C4-2B (cell line): Measurements from ENCODE around the gene CACNA2D3.

Source experiments
- H3K27ac ChIP-seq: fragments of 450-650 bp; 2 replicates; pipeline ENCODE4 v1.5.1; 2017
- CTCF ChIP-seq: fragments of 450-650 bp; conservative IDR thresholded peaks from 2 replicates; pipeline ENCODE4 v1.5.1; 2017; ENCODE audit warnings: mild to moderate bottlenecking
- ZFX ChIP-seq: fragments of 450-650 bp; IDR thresholded peaks from 2 replicates; pipeline ENCODE4 v1.6.1; 2017

Gene CACNA2D3

GRCh38 chr3:54905920-54906319, 783.6 kb downstream of the CACNA2D3 start:
- TF ChIP-seq CTCF (no peak), ZFX (no peak)
- H3K27ac ChIP-seq, result no peak overlapping the region

DNA sequence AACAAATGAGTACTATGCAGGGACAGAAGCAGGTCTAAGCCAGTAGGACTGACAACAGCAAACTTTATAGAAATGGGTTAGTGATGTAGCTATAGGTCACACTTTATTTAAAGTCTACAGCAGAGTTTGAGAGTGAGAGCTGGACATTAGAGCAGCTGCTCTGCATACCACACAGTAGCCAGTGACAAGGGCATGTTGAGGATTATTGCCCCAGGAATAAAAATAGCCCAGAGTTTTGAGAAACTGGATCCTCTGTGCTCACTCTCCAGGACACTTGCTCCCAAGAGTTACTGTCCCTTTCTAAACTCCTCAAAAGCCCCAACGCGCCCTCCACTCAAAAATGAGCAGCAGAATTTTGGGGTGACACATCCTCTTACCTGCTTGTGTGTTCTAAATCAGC, 784.4 kb downstream of the CACNA2D3 start:
- no peak overlapping the region for H3K27ac ChIP-seq
- TF ChIP-seq ZFX (no peak), CTCF (no peak)

DNA sequence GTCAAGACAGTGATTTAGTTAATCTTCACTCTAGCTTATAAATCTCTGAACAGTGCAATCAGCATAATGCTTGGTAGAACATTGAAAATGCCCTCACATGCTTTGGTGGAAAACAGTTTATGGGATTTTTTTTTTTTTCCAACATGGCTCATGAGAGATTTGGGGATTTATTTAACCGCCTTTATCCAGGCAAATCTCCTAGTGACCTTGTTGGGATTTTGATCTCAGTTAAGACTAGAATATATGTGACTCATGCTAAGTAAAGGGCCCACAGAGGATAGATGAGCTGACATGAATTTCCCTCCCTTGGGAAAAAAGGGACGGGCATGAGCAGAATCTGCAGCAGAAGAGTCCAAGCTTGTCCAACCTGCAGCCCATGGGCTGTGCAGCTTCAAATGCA, 786.8 kb downstream of the CACNA2D3 start:
- TF ChIP-seq ZFX (no peak), CTCF (no peak)
- H3K27ac ChIP-seq, result no peak overlapping the region

DNA sequence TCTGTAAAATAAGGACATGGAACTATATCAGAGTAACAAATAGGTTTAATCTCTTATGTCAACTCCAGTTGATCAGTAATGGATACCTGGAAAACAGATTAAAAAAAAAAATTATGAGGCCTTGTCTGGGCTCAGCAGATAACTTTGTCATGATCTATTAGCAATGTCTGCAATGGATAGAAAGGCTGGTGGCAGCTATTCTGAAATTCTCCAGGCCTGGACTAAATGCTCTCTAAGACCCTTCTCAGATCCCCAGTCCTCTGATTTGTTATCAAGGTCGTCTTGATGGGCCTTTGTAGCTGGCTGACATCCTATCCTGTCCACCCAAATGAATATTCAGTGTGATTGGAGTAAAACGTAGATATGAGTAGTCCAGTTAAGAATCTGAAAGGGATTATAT, 791.8 kb downstream of the CACNA2D3 start:
- TF ChIP-seq ZFX (no peak), CTCF (no peak)
- no peak overlapping the region for H3K27ac ChIP-seq

DNA sequence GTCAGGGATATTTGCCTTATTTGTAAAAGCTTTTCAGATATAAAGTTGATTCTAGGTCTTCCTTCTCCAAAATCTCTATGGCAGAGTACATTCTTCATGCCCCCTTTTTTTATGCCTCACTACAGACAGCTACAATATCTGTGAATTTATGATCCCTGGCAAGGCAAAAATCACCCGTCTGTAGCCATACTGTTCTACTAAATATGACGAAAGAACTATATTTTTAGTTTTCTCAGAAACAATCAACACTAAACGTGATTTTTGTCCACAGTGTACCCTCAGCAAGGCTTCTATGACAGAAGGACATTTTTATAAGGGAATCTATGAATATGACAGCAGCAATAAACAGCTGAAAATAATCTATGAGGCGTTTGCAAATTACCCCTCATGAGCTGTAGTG, 792.8 kb downstream of the CACNA2D3 start:
- H3K27ac ChIP-seq, result no peak overlapping the region
- TF ChIP-seq CTCF (no peak), ZFX (no peak)

DNA sequence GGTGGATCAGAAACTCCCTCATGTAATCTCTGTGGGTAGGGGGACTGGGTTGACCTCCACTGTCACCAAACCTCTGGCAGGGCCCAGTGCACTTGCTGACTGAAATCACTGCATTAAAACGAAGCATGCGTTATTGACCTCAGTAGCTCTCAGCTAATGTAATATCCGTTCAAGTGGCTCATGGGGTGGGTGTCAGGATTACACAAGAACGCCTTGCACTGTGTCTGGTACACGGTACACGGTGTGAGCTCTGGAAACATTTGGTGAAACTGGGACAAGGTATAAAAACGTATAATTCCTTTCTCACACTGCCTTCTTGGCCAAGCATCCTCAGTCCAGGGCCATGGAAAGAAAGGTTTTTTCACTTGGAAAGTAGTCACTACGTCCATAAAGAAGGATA, 793.6 kb downstream of the CACNA2D3 start:
- TF ChIP-seq CTCF, result no peak
- no peak overlapping the region for H3K27ac ChIP-seq

DNA sequence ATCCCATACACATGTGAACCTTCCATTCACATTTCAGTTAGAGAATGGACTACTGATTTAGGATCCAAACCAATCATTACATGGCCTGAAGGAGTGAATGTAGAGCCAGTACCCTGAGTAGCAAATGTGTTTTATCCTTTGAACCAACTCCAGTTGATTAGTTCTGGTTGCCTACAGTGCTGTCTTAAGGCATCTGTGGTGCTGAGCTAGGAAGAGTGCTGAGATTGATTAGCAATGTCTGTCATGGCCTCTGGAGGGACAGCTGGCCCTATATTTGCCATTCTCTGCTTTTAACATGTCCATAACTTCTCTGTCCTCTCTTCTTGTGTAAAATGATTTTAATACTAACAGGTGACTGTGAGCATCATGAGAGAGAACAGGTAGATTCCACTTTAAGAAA, 794.4 kb downstream of the CACNA2D3 start:
- TF ChIP-seq ZFX (no peak), CTCF (no peak)
- no peak overlapping the region for H3K27ac ChIP-seq

DNA sequence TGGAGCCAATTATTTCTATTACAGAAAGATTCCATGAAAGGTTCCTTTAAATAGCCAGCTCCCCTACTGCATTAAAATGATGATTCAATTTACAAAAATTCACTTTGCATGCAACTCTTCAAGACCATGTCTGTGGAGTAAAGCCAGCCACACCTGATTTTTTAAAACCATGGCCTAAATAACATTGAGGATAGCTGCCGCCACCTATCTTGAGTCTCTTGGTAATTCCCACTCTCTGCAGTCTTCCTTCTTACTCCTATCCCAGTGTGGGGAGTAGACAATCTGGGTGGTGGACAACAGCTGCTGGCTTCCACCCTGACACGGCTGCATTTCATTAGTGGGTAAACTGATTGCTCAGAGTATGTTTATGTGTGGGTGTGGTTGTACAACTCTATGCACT, 794.8 kb downstream of the CACNA2D3 start:
- TF ChIP-seq ZFX (no peak), CTCF (no peak)
- no peak overlapping the region for H3K27ac ChIP-seq
